NCI-H748 (cell line): ENCODE measurements around the gene BUD31.

Experiments
- DNase-seq: peaks from one replicate; lab custom pipeline; 2025; ENCODE audit not compliant: unreplicated experiment; lab: John Stamatoyannopoulos, UW

Gene BUD31

GRCh38 chr7:99397297-99397983 is 11.3 kb upstream of the BUD31 start:
- DNase-seq: no peak

GRCh38 chr7:99398891-99399445 is 9.8 kb upstream of the BUD31 start:
- DNase-seq: no peak

- no peak for DNase-seq
Observed at GRCh38 chr7:99399597-99399996, 9.2 kb upstream of the BUD31 start.

GRCh38 chr7:99402854-99403253 is 5.9 kb upstream of the BUD31 start:
- no peak for DNase-seq

- DNase-seq: no peak
Observed at GRCh38 chr7:99403764-99404163, 5.0 kb upstream of the BUD31 start.

- DNase-seq: no peak
Observed at GRCh38 chr7:99404235-99404976, 4.4 kb upstream of the BUD31 start.

GRCh38 chr7:99404977-99405320 is 3.8 kb upstream of the BUD31 start:
- no peak for DNase-seq

GRCh38 chr7:99406557-99406956 is 2.2 kb upstream of the BUD31 start:
- DNase-seq: no peak

GRCh38 chr7:99407872-99408378 is 844 bp upstream of the BUD31 start:
- peak; percentile 36 for DNase-seq

GRCh38 chr7:99409192-99409572 is 413 bp downstream of the BUD31 start:
- DNase-seq: peak; percentile 23

GRCh38 chr7:99409806-99410205 is 1.0 kb downstream of the BUD31 start:
- DNase-seq: peak; percentile 22

- DNase-seq: no peak
Observed at GRCh38 chr7:99410635-99411034, 1.9 kb downstream of the BUD31 start.

- DNase-seq: peak; percentile 54
Observed at GRCh38 chr7:99415513-99416127, 6.9 kb downstream of the BUD31 start.

GRCh38 chr7:99418260-99418659 is 9.5 kb downstream of the BUD31 start:
- no peak for DNase-seq

GRCh38 chr7:99419323-99420021 is 10.7 kb downstream of the BUD31 start:
- no peak for DNase-seq

- no peak for DNase-seq
Observed at GRCh38 chr7:99420213-99420612, 11.4 kb downstream of the BUD31 start.

- no peak for DNase-seq
Observed at GRCh38 chr7:99420986-99421385, 12.2 kb downstream of the BUD31 start.

GRCh38 chr7:99422186-99422585 is 13.4 kb downstream of the BUD31 start:
- peak; percentile 92 for DNase-seq

- DNase-seq: peak; percentile 95
Observed at GRCh38 chr7:99422625-99423024, 13.9 kb downstream of the BUD31 start.

GRCh38 chr7:99424932-99425730 is 16.4 kb downstream of the BUD31 start:
- DNase-seq: no peak
